NCI-H510A treated with DMSO at 0.1 percent for 48 hours (cell line): ENCODE measurements around the gene ARL14EPL.

Source experiments
- DNase-seq: peaks from one replicate; lab custom pipeline; 2025; lab: John Stamatoyannopoulos, UW

The ARL14EPL gene

DNA sequence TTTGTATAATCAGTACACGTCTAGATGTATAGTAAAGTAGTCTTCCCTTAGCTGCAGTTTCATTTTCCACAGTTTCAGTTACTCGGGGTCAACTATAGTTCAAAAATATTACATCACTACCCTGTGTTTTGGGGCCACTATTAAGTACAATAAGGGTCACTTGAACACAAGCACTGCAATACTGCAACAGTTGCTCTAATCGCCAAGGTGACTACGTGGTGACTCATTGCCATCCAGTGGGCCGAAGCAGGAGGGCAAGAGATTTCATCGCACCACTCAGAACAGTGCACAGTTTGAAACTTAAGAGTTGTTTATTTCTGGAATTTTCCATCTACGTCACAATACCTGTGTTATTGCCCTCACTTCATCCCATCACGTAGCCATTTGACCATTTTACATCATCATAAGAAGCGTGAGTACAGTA, at the start of gene ARL14EPL:
ARL14EPL (plus strand) TSS at position 379 of the 424 bp plus-strand sequence. CDS start 18,994 bp downstream, outside the sequence.
- DNase-seq = no peak

DNA sequence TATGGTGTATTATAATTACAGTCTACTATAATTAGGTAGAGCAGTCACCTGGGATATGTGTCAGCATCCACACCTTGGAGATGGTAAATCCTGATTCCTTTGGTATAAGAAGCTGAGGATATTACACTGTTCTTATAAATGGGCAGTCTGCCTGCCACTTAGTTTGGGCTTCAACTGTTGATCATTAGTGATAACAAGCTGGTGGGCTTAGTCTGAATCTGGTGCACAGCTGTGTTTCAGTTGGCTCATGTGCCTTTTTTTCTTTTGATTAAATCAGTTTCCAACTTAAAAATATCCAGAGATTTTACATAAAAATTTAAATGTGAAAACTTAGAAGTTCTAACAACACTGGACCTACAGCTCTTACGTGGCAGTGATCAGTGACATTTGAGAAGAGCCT, 48.8 kb upstream of the ARL14EPL start:
- DNase-seq = no peak

DNA sequence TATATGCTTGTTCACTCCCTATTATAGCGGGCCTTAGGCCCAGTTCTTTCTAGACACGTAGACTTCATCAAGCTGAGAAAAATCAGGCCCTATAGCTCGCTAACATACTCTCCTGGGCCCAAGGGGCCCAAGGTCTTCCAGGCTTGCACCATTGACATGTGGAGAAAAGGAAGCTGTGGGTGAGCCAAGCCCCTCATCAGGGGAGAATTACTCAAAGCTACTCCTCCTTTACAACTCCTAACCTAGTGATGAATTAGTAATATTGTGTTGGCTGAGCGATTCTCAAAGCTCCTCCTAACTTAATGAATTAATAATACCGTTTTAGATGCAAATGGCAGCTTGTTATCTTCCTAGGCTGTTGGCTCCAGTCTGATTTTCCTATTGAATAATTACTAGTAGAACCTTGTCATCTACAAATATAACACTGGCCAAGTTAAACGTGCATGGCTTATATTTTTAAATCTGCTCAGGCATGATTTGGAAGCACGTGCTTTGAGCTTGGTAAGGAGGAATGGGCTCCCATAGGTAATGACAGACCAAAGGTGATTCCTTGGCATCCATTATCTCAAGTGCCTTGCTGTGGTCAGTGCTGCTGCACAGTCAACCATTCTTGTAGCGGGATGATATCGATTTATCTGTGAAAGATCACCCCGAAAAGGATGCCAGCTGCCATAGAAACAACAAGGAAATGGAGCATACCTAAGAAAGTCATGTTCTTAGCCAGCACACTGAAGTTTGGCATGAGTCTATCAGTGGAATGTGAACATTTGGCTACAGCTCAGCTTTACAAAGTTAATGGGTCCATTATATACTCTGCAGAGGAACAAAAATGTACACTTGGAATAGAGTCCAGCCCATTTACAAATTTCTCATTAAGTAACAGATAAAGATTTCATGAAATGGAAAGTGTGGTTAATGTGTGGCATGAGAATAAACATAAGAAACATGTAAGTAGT, 46.2 kb upstream of the ARL14EPL start:
- no peak for DNase-seq

DNA sequence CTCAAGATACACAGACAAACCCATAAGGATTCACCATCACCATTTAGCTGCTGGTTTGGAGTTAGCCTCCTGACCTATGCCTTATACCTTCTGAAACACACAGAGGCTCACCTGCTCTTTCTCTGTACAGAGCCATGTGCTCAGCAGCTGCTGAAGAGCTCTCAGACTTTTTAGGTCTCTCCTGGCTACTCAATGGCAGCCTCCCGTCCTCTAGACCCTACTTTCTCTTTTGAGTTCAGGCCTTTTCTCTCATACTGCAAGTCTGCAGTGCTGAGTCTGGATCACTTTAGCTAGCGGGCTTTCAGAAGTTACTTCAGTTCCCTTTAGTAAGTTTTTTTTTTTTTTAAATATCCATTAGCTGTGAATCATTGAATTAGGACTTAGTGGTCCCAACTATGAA, 44.3 kb upstream of the ARL14EPL start:
- no peak for DNase-seq

DNA sequence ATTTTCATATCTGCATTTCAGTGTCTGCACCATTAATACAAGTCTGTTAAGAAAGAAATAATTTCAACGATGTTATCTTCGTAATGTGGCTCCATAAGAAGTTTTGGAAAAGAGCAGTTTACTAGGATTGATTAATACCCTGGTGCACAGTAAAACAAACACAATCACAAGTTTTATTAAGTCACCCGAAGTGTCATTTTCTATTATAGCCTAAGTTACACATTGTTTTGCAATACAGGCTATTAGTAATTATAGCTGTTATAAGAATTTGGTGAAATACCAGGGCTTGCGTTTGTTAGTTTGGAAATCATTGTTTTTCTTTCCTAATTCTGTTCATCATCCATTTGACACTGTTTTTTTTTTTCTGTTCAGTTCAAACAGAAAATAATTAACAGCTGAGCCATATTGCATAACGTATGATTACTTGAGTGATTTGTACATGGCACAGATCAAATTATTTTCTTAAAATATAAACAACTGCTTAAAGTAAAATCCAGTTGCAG, 39.4 kb upstream of the ARL14EPL start:
- DNase-seq = no peak

DNA sequence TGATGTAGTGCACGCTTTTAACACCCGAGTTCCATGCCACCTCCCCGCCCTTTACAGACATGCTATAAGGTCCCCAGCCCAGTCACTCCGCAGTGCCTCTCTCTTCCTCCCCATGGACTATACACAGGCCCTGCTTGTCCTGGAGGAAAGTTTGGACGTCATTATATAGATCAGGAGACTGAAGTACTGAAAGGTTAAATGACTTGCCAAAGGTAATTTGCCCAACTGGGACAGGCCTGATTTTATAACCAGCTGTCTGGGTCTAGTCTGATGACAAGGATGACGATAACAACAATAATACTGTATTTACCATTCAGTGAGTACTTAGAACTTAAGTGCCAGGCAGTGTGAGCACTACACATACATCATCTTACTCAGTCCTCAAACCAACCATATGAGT, 36.9 kb upstream of the ARL14EPL start:
- DNase-seq = no peak

DNA sequence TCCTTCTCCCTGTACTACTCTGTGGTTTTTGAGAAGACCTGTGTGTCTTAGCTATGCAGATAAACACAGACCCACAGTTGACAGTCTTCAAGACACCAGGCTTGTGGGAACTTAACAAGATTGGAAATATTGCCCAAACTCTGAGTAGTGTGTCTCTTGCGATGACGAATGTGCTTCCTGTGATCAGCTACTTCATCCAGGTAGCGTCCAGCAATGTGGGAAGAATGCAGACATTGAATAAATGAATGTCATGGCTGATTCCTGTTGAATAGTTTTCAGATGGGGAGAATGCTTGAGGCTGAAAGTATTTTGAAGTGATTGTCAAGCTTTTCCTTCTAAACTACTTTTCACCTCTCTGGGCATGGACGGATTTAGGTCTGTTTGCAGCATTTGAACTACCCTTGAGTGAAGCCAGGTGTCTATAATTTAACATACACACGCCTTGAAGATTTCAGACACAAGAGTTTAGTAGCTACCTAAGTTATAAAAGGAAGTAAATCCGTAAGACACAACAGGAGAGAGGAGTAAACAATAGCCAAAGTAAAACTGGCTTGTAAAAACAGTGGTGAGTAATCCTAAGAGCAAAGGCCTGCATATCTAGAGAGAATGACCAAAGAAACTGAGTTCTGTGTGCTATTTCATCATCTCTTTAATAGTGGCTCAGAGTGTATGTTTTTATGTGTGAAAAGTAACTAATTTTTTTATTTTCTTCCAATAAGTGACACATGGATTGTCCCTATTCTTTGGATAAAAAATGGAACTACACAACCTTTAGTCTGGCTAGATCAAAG, 30.0 kb upstream of the ARL14EPL start:
- DNase-seq = no peak

DNA sequence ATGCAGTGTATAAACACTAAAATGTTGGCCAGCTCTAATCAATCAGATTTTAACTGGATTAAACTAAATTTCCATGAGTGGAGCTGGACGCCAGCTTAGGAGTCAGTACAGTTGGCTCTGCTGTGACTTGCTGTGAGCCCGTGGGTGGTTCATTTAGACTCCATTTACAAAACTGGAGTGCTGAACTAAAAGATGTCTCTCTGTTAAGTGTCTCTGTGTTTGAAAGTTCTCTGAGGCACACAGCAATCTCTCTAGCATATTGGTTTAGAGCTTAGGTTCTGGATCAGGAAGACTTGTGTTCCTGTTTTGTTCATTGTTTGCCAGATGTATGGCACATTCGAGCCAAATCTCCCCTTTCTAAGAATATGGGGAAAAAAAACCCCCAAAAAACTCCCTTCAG, 28.0 kb upstream of the ARL14EPL start:
- DNase-seq = no peak

DNA sequence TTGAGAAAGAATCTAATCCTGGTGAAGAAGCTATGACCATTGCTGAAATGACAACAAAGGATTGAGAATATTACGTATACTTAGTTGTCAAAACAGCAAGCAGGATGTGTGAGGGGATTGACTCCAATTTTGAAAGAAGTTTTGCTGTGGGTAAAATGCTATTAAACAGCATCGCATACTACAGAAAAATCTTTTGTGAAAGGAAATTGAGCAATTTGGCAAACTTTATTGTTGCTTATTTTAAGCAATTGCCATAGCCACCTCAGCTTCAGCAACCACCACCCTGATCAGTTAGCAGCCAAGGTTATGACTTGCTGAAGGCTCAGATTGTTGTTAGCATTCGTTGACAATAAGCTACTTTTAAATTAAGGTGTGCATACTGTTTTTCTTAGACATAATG, 22.5 kb upstream of the ARL14EPL start:
- no peak for DNase-seq

DNA sequence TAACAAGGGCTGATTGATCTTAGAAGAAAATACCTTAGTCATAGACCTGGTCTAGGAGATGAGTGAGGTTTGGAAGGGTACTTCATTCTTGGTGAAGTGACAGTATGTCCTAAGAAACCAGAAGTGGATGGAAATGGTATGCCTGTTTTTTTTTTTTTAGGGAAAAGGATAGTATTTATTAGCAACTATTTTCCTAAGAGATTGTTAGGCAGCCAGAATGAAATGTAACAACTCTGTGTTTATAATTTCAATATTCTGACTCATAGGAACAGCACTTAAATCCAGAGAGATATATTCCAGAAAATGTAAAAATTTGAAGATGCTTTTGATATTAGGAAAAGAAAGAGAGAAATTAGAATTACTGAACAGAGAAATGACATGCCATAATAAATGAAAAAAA, 21.2 kb upstream of the ARL14EPL start:
- DNase-seq = no peak

DNA sequence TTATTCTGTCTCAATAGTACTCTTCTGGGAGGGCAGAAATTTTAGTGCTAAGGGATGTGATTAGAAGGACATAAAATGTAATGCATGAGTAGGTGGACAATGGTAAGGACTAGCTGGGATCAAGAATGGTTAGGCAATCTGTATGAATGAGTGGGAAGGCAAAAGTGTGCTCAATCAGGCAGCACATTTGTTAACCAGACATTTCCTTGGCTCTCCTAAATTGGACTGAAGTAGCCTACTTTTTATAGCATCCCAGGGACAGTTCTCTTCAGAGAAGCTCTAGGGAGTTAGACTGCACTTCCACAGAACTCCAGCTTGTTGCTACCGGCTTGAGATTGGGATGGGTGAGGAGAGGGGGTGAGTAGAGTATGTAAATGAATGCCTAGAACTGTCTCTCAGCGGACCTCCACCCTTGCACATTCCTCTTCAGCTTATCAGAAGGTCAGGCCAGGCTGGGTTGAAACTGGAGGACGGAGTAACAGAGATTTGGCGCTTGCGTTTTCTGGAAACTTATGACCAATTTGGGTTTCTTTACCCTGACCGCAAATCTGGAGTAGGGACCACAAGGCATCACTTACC, 19.0 kb upstream of the ARL14EPL start:
- no peak for DNase-seq

DNA sequence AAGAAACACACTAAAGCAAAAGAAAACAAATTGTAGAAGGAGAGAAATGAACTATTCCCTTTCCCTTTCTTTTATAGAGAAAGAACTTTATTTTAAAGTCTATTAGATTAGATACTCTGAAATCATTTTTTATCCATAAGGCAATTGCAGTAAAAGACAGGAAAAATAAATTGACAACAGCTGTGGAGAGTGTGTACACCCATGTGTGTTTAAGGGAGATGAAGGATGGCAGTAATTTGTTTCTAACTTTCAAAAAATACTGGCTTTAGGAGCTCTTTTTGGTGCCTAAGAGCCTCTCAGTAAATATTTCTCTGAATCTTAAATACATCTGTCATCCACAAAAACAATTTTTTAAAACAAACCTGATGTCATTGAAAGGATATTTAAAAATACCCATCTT, 18.3 kb upstream of the ARL14EPL start:
- DNase-seq = no peak

DNA sequence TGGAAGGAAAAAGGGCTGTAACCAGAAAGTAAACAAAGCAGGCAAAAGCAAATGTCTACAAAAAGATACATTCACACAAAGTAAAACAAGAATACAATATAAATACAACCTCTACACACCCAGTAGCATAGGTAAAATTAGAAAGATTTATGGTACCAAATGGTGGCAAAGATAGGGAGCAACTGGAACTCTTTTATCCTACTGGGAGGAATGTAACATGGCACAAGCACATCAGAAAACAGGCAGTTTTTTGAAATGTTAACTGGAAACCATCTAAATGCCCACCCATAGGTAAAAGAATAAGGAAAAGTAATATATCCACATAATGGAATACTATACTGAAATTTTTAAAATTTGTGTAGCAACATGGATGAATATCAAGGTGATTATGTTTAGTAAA, 8.7 kb upstream of the ARL14EPL start:
- no peak for DNase-seq

DNA sequence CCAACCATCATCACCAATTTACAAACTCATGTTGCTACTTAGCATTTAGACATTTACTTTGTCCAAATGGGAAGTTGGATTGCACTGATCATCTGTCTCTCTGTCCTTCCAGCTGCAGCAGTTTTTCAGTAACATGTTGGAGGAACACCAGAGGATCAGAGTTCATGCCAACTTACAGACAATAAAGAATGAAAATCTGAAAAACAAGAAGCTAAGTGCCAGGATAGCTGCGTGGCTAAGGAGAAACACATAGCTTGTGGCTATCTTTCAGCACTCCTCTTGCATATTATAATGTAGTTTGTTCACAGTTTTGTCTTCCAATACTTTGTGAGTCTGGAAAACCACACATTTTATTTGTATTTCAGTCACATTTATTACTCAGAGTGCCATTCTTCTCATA, 6.4 kb upstream of the ARL14EPL start:
- DNase-seq = no peak

DNA sequence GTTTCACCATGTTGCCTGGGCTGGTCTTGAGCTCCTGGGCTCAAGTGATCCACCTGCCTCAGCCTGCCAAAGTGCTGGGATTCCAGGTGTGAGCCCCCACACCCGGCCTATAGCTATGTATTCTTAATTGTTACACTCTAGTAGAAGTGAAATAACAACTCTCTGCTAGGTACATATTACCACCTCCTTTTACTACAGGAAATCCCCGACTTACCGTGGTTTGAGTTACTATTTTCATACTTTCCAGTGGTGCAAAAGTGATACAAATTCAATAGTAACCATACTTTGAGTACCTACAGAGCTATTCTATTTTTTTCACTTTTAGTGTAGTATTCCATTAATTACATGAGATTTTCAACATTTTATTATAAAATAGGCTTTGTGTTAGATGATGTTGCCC, 719 bp downstream of the ARL14EPL start:
- no peak for DNase-seq

DNA sequence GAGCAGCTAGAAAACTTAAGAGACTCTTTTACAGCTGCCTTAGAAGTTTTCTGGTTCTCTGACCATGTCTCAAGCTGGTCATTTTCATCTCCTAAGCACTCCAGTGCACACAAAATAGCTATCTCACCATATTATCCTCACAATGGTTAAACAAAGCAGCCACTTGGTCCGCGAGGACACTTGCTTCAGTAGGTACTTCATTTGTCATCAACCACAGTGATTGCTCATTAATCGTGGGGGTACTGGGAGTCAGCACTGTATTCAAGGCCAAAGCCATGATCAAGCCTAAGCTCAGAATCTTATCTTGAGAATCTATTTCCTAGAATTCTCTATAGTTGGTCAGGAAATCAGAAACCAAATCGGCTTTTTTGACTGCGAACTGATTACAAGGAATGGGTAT, 2.9 kb downstream of the ARL14EPL start:
- no peak for DNase-seq

DNA sequence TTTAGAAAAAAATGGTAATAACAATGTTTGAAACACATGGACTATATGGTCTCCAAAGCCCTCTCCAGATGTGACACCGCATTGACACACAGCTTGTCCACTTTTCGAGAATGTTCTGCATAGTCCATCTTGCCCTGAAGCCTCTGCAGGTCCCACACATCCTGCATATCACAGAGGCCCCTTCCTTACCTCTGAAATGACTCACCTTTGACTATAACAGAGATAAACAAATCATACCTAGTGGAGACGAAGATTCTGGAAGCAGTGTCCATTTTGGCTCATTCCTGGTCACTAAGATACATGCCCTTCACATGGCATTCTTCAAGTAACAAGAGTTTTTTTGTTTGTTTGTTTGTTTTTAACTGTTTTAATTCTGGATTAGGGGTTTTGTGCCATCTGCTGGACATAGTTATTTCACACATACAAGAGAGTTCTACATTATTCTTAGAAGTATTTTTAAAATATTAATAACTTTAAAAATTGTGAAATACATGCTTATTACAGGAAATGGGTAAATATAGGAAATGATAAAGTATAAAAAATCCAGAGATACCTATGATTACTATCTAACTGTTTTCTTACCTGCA, 5.1 kb downstream of the ARL14EPL start:
- no peak for DNase-seq

DNA sequence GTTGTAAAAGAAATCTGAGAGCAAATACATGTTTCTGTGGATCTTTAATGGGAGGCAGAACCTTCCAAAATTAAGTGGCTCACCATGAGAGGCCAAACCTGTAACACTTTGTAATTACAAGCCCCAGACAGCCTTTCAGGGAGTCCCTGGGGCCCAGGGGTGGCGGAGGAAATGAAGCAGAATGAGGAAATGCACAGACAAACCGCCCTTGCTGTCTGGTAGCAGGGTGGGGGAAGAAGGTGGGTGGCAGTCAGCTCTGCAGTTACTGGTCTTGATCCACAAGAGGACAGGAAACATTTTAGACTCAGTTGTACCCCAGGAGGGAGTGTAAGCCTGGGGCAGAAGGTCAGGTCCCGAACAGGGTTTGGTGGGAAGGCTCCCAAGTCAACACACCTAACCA, 6.5 kb downstream of the ARL14EPL start:
- no peak for DNase-seq

DNA sequence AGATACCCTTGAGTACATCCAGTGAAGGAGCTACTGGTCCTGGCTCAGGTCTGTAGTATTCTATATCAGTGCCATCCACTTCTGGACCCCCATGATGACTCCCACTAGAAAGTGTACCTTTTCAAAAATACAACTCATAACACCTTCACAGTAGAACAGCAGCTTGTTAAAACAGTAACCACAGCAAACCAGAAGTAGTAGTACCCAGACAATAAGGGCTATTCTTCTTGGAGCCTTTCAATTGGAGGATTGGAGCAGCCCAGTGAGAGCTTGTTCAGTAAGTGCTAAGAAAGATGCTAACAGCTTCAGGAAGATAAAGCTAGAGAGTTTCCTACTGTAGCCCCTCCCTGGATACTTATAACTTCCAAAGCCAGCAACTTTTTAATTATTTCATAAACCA, 10.1 kb downstream of the ARL14EPL start:
- no peak for DNase-seq

DNA sequence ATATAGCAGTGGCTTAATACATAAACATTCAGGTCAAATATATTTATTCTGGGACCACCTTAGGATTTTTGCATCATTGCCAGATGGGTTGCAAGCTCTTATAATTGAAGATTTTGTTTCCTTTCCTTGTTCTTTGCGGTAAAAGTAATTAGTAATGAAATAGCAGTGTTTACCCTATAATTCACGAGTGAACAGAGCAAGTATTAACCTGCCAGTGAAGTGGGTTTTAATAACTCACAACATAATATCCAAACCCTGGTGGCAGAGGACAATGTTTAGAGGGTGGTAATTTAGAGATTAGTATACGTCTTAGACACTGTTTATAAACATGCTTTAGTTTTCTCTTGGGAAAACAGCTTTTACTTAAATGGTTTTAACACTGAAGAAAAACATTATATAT, 11.8 kb downstream of the ARL14EPL start:
- DNase-seq = no peak

DNA sequence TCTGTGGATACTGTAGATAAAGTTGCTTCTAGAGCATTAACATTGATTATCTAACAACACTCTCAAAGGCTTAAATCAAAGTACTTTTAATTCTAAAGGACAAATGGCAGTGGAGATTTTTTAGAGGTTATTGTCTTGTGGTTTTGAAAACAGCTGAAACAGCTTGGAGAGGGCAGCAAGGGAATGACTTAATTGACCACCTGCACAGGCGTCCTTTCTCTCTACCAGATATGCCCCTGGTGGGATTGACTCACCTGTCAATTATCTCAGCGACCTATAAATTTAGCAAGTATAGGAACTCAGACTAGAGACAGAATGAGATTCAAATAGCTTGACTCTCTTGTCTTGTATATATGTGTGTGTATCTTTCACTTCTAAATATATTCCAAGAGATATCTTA, 13.5 kb downstream of the ARL14EPL start:
- DNase-seq = no peak

DNA sequence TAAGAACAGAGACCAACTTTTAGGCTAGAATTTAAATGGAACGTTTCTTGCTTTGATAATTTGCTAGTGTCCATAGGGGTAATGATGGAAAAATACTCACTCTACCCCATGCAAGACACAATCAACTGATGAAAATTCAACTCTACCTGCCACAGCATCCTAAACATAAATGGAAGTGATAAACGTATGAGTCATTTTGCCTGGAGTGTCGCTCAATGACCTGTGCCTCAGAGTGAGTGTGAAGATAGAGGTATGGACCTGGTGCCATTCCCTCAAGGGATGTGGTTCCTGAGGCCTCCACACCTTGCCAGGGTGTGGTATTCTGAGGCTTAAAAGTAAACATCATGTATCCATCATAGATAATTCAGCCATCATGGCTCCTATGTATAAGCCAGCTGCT, 14.0 kb downstream of the ARL14EPL start:
- DNase-seq = no peak
